Dermis blood vessel endothelial cell (primary cell): ENCODE measurements around the gene ZMIZ1. TPM values are rescaled to one million over a fixed set of nuclear protein-coding genes. Genes with fewer than 3 reads are reported as not detected.
A peak's percentile ranks its signal among the peaks of the same experiment; 100 is the strongest.

Experiments
- DNase-seq: peaks from one replicate; pipeline ENCODE4 v3.0.0; 2010
- total RNA-seq: library from RNA; depleted of rRNA; stranded (reverse); fragments of >200 nt; gene quantifications from 2 replicates; pipeline ENCODE4 v1.2.3, GENCODE V29; 2014

The ZMIZ1 gene
- total RNA-seq, 1 donor from 2014 or later = 18.2 TPM

DNA sequence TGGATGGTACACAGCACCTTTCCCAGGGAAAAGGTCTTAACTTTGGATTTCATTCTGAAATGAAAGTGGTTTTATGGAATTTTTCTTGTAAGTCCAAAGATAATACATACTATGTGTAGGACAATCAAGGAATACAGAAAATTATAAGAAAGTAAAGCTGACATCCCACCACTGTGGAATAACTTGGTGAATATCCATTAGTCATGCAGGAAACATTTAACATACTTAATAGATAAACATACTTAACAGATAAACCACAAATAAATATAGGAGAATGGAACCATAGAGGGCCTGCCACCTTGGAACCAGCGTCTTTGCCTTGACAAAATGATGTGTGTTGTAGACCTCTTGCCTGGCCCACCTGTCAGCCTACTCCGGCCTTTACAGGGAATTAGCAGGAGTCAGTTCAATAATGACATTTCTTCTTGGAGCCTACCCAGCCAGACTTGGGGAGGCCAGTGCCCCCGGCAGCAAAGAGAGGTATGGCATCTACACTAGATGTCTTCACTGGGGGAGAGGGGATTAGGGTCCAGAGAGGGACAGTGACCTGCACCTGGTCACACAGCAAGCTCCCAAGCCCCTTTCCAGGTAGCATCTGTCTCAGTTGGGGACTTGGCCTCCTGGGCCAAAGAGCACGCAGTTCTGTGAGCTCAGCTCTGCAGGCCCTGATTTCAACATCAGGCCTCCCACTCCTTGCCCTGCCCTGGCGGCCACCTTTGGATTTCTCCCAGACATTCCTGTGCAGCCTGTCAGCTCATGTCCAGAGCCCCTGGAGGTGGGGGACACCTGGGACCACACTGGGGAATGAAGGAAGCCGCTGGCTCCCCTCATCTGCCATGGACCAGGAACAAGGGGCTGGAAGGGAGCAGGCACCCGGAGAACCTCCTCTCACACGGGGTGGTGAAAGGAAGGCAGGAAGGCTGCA lies 165.9 kb downstream of the ZMIZ1 start:
- DNase-seq = no peak

DNA sequence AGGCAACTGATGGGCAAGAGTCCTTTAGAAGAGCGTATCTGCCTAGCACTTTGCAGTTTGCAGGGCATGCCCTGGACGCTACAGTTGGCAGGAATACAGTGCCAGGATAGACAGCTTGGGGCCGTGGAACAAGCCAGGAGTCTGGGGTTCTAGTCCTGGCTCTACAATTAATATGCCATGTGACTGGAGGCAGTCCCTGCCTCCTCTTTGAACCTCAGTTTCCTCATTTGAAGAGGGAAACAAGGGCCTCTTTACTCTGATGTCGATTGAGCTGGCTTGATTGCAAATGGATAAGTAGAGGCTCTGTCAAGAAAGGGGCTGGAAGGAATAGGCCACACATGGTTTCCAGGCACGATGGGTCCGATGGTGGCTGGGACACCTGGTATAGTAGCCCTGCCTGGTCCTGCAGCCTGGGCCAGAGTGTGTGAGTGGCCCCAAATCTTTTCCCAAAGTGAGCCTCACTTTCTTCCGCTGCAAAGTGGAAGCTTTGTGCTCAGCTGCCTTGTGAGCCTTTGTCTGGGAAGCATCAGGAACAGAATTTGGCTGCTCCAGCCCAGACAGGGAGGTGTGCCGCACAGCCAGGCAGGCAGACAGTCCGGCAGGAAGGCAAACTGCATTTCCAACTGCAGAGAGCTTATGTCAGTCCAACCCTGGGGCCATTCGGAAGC lies 167.1 kb downstream of the ZMIZ1 start:
- no peak for DNase-seq

DNA sequence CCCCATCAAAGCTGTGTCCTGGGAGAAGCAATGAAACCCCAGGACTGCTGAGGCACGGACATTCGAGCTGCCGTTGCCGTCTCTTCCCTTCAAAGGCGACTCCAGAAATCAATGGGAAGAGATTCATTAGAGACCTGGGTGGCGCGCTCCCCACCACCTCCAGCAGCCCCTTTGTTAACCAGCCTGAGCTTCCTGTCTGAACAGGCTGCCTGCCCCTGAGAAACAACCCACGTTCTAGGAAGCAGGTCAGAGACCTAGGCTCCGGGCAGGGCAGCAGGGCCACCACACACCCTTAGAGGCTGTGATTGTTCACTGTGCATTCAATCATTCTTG lies 167.6 kb downstream of the ZMIZ1 start:
- no peak for DNase-seq

DNA sequence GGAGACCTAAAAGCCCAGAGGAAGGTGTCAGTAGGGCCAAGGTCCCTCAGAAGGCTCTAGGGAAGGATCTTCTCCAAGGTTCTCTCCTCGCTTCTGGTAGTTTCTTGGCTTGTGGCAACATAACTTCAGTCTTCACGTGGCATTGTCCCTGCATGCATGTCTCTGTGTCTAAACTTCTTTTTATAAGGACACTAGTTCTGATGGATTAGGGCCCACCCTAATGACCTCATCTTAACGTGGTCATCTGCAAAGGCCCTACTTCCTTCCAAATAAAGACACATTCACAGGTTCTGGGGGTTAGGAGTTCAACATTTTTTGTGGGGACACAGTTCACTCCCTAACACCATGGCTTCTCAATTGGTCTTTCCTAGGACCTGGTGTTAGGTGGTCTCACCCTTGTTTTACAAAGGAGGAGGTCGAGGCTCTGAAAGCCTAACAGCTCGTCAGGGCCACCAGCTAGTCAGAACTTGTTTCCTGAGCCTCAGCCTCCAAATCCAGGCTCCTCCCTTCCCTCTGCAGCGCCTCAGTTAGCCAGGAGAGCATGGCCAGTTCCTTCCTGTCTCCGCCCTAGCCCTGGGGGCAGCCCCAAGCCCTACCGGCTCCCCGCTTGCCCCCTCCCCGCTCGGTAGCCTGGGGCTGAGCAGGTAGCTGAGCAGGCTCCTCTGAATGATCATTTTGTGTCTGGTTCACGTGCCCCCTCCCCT lies 168.8 kb downstream of the ZMIZ1 start:
- peak; percentile 47 for DNase-seq

DNA sequence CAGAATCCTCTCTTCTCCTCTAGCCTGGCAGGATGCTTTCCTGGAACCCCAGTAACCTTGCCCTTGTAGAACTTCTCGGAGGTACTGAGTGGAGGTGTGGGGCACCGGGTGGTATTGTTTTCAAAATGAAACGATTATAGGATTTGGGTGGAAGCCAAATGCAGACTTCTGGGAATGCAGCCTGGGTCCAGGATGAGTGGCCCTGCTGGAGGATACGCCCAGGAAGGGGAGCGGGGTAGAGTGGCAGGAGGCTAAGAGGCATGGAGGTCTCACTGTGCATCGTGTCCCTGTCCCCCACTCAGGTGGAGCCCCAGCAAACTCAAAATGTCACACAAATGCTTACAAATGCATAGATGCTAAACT lies 169.4 kb downstream of the ZMIZ1 start:
- peak; percentile 42 for DNase-seq

DNA sequence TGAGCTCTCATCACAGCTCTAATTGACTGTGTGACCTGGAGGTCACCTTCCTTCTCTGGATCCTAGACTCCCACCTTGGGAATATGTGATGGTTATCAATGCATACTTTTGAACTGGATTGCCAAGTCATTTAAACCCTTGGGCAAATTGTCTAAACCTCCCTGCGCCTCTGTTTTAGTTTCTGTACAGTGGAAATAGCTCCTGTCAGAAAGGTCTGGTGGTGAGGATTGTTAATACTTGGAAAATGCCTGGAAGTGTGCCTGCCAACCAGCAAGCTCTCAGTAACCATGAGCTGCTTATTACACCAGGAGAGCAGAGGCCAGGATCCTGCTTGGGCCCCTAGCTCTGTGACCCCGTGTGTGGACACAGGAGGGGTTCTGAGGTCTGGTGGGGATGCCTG lies 169.8 kb downstream of the ZMIZ1 start:
- DNase-seq = no peak

DNA sequence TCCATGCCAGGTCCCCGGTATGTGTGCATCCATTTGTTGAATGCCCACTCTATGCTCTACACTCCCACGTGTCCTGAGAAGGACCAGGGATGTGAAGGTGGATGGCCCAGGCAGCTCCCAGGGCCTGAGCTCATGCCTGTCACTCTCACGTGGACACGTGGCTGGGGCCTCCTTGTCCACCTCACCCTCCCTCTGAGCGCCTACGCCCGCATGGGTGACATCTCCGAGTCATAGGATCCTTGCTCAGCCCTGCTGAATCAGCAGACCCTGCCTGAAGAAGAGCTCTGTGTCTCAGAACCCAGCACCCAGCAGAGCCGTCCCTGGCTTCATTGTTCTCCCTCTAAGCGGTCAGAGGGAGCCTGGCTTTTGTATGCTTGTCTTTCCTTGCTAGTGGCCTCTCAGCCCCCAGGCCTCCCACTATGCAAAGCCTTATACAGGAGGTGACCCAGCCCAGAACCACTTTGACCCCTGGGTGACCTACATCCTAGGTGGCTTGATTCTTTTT lies 170.6 kb downstream of the ZMIZ1 start:
- no peak for DNase-seq

DNA sequence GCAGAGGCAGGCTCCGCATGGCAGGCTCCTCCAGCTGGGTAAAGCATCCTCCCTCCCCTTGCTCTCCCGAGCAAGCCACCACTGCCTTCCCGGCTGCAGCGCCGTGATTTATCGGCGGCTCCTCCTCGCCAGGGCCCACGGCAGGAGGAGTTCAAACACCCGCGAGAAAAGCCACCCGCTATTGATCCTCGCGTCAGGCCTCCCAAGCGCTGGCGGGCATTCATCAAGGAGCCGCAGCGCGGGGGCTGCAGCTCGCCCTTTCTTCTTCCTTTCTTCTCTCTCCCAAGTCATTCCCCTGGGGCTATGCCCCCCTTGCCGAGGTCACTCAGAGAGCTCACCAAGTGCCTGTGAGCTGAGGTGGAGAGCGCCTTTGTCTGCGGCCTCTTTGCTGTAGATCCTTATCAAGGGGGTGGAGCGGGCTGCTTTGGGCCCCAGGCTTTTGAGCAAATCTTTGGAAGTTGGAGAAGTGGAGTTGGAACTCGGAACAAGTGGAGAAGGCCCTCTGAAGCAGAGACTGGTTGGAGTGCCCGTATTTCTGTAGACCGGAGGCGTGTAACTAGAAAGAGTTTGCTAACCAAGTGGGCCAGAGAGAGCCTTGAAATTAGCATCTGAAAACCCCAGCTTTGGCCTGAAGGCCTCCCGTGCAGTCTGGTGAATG lies 171.3 kb downstream of the ZMIZ1 start:
- DNase-seq = no peak

DNA sequence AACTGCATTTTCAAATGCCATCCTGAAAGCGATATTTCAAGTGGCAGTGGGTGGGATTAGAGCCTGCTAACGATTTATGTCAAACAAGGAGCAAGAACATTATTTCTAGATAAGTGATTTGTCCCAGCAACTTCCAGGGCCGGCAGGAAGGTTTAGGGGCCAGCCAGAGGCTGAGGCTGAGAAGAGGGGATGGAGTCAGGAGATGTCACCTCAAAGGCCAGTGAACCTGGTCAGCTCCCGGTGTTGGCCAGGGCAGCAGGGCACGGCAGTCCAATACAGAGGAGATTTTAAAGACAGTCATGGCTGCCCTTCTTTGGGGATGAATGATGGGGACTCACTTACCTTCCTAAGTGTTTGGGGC lies 172.8 kb downstream of the ZMIZ1 start:
- peak; percentile 20 for DNase-seq

DNA sequence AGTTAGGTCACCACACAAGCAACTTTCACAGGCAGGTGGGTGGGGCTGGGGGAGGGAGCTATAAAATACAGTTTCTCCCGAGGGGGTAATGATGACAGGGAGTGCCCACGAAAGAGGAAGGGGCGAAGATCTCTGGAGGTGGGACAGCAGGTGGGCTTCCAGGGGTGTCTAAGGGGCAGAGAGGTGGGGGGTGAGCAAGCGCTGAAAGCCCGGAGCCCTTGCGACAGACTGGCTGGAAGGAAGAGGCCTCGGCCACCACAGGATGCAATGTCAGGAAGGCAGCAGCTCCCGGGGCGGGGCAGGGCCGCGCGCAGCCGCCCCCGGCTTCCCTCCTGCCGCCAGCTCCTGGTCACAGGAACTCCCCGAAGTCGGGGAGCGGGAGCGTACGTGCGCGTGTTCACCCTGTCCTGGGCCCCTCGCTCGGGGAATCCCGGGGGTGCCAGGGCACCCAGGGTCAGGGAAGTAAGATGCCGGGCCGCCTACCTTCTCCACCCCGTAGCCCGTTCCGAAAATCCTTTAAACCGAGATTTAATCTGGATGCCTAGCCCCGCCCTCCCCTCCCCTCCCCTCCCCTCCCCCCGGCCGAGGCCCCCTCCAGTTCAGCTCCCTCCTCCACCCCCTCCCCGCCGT lies 173.3 kb downstream of the ZMIZ1 start:
- peak; percentile 68 for DNase-seq

DNA sequence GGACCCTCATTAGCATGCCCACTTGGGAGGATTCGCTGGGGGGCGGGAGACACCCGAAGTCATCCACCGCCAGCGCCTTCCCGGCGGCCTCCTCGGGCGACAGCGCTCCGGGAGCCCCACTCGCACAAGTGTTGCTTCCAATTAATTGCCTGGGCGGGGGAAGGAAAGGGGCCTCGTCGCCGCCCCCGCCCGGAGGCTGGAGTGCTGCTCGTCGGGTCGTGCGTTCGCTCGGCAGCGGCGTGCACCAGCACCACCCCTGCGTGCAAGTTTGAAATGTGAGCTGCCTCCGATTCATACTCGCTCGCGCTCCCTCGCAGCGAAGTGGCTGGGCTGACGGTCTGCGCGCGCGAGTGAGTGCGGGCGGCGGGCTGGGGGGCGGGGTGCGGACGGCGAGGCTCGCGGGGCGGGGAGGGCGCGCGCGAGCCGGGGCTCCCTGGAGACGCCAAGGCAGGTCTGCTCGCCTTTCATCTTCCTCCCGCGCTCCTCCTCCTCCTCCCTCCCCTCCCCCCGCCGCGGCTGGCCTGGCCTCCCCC lies 173.9 kb downstream of the ZMIZ1 start:
- DNase-seq = peak; percentile 81

DNA sequence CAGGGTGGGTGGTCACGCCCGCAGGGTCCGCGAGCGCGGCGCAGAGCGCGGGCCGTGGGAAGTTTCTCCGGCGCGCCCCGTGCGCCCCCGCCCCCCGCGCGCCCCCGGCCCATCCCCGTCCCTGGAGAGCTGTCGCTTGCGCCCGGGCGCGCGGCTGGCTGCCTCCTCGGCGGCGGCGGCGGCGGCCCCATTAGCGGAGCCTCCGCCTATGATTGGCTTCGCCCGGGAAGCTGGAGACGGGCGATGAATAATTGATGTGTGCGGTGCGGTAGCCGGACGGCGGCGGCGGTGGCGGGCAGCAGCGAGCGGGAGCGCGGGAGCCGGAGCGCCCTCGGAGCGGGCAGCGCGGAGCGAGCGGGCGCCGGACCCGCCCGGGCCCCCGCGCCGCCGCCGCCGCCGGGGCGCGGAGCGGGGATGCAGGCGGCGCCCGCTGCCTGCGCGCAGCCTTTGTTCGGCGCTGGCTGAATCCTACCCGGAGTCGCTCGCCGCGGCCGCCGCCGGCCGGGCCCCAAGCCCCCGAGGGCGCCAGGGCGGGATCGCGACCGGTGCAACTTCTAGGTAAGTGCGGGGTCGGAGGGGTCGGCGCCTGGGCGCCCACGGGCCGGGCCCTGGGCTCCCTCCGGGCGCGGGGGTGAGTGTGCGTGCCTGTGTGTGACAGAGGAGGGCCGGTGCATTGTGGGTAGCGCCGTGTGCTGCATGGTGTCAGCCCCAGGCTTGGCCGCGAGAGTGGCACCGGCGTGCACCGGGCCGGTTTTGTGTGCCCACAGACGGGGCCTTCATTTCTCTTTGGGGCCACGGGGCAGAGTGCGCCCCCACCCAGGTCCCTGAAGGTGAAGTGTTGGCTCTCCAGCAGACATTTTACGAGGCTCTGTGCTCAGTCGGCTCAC lies 174.7 kb downstream of the ZMIZ1 start:
- peak; percentile 68 for DNase-seq

DNA sequence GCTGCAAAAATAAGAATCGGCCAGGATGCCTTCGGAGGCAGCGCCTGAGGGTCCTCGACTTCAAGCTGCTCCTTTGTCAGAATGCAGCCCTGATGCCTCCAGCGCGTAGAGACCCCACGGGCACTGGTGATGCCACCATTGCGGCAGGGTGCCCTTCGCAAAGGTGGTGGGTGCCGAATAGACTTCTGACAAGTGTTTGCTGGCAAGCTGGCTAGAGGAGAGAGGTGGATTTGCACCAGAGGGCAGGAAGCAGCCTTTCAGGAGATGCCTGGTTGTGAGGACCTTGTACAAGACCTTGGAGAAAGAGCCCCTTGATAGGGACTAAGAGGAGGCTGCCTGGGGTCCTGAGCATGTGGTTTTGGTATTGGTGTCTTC lies 175.3 kb downstream of the ZMIZ1 start:
- no peak for DNase-seq

DNA sequence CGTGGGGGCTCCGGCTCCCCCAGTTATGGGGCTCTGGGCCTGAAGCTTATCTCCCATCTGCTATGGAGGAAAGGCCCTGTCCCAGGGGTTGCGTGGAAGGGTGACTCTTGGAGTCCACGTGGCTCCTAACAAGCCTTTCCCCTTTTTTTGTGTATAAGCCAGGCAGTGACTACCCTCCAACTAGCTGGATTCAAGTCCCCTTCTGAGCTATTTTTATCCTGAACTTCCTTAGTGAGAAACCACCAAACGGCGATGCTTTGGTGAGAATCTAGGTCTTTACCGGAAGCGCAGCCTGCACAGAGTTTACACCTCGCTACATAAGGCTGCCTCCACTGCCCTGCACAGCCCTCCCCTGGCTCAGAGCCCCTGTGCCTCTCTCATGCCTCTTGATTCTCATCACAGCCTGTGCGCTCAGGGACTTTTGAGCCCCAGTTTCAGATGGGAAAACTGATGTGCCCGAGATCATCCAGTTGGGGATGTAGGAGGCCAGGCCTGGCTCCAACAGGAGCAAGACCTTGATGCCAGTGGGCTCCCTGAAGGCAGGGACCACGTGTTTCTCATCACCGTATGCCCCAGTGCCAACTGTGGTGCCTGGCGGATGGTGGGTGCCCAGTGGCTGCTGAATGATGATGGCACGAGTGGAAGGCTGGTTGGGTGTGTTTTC lies 176.2 kb downstream of the ZMIZ1 start:
- DNase-seq = no peak

DNA sequence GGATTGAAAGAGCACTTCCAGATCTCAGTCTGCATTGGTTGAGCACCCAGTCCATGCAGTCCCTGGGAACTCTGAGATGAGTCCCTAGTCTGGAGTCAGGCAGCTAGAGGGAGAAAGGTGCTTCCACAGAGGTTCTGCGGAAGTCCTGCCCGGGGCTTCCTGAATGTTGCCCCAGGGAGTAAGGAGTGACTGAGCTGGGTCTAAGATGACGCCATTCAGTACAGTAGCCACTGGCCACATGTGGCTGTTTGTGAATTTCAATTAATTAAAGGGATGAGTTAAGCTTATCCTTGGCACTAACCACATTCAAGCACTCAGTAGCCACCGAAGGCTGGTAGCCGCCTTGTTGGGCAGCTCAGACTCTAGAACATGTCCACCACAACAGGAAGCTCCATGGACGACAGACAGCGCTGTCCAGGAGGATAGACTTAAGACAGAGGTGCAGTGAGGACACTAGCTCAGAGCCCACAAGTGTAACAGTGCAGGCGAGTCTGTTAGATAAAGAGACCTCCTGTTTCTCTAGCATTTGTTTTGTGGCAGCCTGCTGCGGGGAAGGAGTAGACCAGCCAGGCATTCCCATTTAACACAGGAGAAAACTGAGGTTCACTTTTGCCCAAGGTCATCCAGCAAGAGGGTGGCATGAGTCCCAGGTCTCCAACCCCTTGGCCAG lies 176.9 kb downstream of the ZMIZ1 start:
- DNase-seq = peak; percentile 43

DNA sequence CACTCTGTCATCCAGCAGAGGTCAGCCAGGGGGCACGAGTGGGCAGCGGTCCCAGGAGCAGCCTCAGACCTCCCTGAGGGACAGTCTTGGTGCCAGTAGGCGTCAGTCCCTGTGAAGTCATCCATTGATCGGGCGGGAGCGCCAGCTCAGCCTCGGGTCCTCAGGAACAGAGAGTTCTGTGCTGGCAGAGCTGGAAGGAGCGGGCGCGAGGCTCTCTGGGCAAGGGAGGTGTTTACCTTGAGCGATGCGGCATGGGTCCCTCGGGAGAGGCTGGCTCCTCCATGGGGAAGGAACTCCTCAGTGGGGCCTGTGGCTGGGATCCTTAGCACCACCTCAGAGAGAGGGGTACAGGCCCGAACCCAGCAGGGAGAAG lies 177.4 kb downstream of the ZMIZ1 start:
- peak; percentile 35 for DNase-seq

DNA sequence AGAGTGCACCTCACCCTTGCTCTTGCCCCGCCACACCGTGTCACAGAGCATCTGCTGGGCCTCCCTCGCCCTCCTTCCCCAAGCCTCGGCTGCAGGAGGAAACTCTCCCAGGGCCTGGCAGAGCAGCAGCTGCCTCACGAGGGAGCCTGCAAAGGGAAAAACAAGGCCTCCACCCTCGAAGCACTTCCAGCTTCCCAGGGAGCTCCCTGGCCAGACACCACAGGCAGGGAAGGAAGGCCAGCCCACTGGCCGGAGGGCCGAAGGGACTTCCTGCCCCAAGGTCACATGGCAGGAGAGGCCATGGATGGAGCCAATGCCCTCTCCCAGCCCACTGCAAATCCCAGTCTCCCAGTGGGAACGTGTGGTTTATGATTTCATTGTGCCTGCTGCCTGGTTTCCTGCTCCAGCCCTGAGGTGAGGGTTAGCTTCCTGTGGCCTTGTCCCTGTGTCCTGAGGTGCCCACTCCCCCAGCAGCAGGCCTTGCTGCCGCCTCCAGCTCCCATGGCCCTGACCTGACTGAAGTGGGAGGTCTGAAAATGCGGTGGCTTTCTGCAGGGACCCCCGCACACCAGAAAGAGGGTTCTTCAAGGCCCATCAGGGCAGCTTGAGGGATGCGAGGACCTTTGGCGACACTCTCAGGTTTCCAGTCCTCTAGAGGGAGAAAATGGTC lies 178.0 kb downstream of the ZMIZ1 start:
- DNase-seq = peak; percentile 61

DNA sequence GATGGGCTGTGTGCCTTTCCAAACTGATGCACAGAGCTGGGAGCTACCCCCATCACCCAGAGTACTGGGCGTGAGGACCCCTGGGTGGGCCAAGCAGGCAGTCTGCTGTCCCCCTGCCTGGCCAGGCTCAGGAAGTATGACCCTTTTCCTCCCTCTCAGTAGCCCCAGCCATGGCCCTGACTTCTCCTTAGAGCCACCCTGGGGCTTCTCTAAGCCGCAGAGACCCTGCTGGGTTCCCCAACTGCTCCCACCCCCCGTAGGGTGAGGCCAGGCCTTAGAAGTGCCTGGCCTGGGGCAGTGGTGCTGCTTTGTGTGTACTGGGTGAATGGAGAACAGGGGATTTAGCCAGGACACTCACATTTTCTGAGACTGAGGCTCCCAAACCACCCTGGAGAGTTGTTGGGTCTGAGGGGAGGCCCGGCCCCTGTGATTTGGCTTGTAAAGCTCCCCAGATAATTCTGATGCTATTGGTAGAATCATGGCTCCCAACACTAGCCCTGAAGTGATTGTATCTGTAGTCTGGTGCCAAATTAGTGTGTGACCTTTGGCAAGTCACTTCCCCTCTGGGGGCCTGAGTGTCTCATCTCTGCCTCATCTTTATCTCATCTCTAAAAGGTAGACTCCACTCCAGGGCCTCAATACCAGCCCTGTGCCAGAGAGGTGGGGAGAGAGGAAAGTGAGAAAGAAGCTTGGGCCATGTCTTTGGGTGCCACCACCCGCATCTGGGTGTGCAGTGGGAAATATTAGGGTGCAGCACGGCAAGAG lies 178.8 kb downstream of the ZMIZ1 start:
- no peak for DNase-seq
